CD4-positive, alpha-beta memory T cell (primary cell): ENCODE results near the gene DBNDD2. TPM values are rescaled to one million over a fixed set of nuclear protein-coding genes. Genes with fewer than 3 reads are reported as not detected.

Experiments
- CTCF ChIA-PET: fragments of 350-600 bp; sonication (Branson Sonifier 250); formaldehyde crosslinking; loops from one replicate; lab custom pipeline; 2021; ENCODE audit warnings: inconsistent platforms; ENCODE audit not compliant: partially characterized antibody; lab: Charles Lee
- POLR2A ChIA-PET: fragments of 350-600 bp; sonication (Branson Sonifier 250); formaldehyde crosslinking; loops from one replicate; lab custom pipeline; 2021; ENCODE audit not compliant: partially characterized antibody; lab: Charles Lee
- DNase-seq, 5 donors: peaks; one replicate each; pipeline versions ENCODE4 v3.0.0 to v3.0.0-alpha.2; 2020 to 2022; ENCODE audit warnings: mixed read lengths in 1 of 5
- H3K27ac ChIP-seq: one replicate; pipeline ENCODE4 v1.7.0; 2013; ENCODE audit warnings: low read depth, low read length
- H3K27me3 ChIP-seq: 2 replicates; pipeline ENCODE4 v1.7.0; 2013; ENCODE audit warnings: mild to moderate bottlenecking, low read length, moderate library complexity; ENCODE audit not compliant: insufficient read depth
- H3K36me3 ChIP-seq: 2 replicates; pipeline ENCODE4 v1.7.0; 2013; ENCODE audit warnings: mild to moderate bottlenecking, low read length, moderate library complexity; ENCODE audit not compliant: insufficient read depth
- H3K4me1 ChIP-seq: 2 replicates; pipeline ENCODE4 v1.7.0; 2013; ENCODE audit warnings: mild to moderate bottlenecking, low read length, moderate library complexity; ENCODE audit not compliant: insufficient read depth
- H3K4me3 ChIP-seq, 2 donors: one replicate each; pipeline ENCODE4 v1.7.0; 2013; ENCODE audit warnings: low read length in 2 of 2, mild to moderate bottlenecking in 1 of 2
- H3K9me3 ChIP-seq, 2 donors: one replicate each; pipeline ENCODE4 v1.7.0; 2013; ENCODE audit warnings: low read length in 2 of 2, control low read depth in 1 of 2; ENCODE audit not compliant: control insufficient read depth in 1 of 2
- H3K27ac Mint-ChIP-seq, 7 donors: one replicate each; pipeline ENCODE4 v1.8.0; 2020 to 2021; ENCODE audit warnings: mixed read lengths in 7 of 7, mild to moderate bottlenecking in 6 of 7, inconsistent platforms in 3 of 7, moderate library complexity in 3 of 7
- H3K27me3 Mint-ChIP-seq, 2 donors: one replicate each; pipeline ENCODE4 v1.8.0; 2020 to 2021; ENCODE audit warnings: mixed read lengths in 2 of 2
- H3K36me3 Mint-ChIP-seq, 2 donors: one replicate each; pipeline ENCODE4 v1.8.0; 2020 to 2021; ENCODE audit warnings: mixed read lengths in 2 of 2, inconsistent platforms in 1 of 2, mild to moderate bottlenecking in 1 of 2
- H3K4me1 Mint-ChIP-seq, 4 donors: one replicate each; pipeline ENCODE4 v1.8.0; 2020 to 2021; ENCODE audit warnings: mixed read lengths in 4 of 4, mild to moderate bottlenecking in 1 of 4
- H3K4me3 Mint-ChIP-seq, 8 donors: one replicate each; pipeline ENCODE4 v1.8.0; 2020 to 2021; ENCODE audit warnings: mixed read lengths in 8 of 8, mild to moderate bottlenecking in 7 of 8, moderate library complexity in 6 of 8, inconsistent platforms in 3 of 8
- H3K9me3 Mint-ChIP-seq, 8 donors: one replicate each; pipeline ENCODE4 v1.8.0; 2020 to 2021; ENCODE audit warnings: mixed read lengths in 8 of 8, mild to moderate bottlenecking in 5 of 8, inconsistent platforms in 3 of 8, moderate library complexity in 1 of 8
- intact Hi-C: fragments of 100-400 bp; cut with micrococcal nuclease; formaldehyde crosslinking; loops from one replicate; pipeline ENCODE4 v1.15.1; 2023
- polyA plus RNA-seq, 2 donors: library from polyadenylated mRNA; unstranded; fragments of 300-500 nt; fragmentation: Illumina TruSeq; gene quantifications; one replicate each; pipeline ENCODE4 v1.2.3, GENCODE V29; 2021
- total RNA-seq, 2 experiments: library from RNA; stranded (reverse); gene quantifications; one replicate each; pipeline ENCODE4 v1.2.3, GENCODE V29; 2021

DBNDD2 gene
- total and polyA plus RNA-seq, 4 experiments from 2014 or later = 12.9 to 18.4 (median 16.6) TPM

- Mint-ChIP-seq H3K27me3 (no peaks in the 10 kb centered on the region), H3K9me3 (peaks cover 0 to 3% (median 0%) of the 10 kb centered on the region in 8 donors), H3K27ac (no peak overlapping the region), H3K4me1 (peaks cover 7 to 21% (median 15%) of the 10 kb centered on the region in 4 donors), H3K4me3 (no peak overlapping the region), H3K36me3 (peaks cover 8 to 12% of the 10 kb centered on the region in 2 donors)
- H3K27ac ChIP-seq = no peak overlapping the region
- ChIA-PET CTCF (interaction anchor here (1.0 to 20.6 kb wide), 9 partner anchors 10 to 393 kb away, joined by 3 to 543 read pairs (median 4); partner anchors contain the start of gene SYS1), POLR2A (interaction anchor here (1.3 kb wide), 1 partner anchor 9 kb away, joined by 5 read pairs; no protein-coding TSS in a partner anchor)
- no peaks in the 10 kb centered on the region for H3K27me3 ChIP-seq
- no peak for DNase-seq
- H3K4me1 ChIP-seq = peaks cover 12% of the 10 kb centered on the region
- no peaks in the 10 kb centered on the region for H3K36me3 ChIP-seq
- intact Hi-C loops = no loop called here
- no peaks in the 10 kb centered on the region for H3K9me3 ChIP-seq
- H3K4me3 ChIP-seq = no peak overlapping the region
Observed at GRCh38 chr20:45377269-45377668, 30.8 kb upstream of the DBNDD2 start.

- H3K4me1 Mint-ChIP-seq = peaks cover 5 to 13% (median 9%) of the 10 kb centered on the region in 4 donors
- no peak within 1 kb of the TSS for H3K27ac Mint-ChIP-seq
Observed at GRCh38 chr20:45378191-45378590, 29.9 kb upstream of the DBNDD2 start, which contains the start of gene TP53TG5. TSS of gene TP53TG5 (minus strand) at chr20:45378325. CDS start at chr20:45378236, 89 bp downstream.

GRCh38 chr20:45387274-45387673 lies 20.8 kb upstream of the DBNDD2 start:
- POLR2A ChIA-PET = interaction anchor here (0.9 to 2.2 kb wide), 2 partner anchors 14 to 28 kb away, joined by 3 to 13 read pairs; partner anchors contain the start of gene PIGT
- Mint-ChIP-seq H3K27me3 (no peaks in the 10 kb centered on the region), H3K27ac (no peak overlapping the region), H3K9me3 (peaks cover 0 to 2% (median 0%) of the 10 kb centered on the region in 8 donors), H3K4me3 (no peak overlapping the region), H3K4me1 (peaks cover 0 to 5% (median 2%) of the 10 kb centered on the region in 4 donors), H3K36me3 (peaks cover 1 to 9% of the 10 kb centered on the region in 2 donors)
- intact Hi-C loops = no loop called here
- H3K9me3 ChIP-seq = no peaks in the 10 kb centered on the region
- CTCF ChIA-PET = interaction anchor here (1.0 to 3.1 kb wide), 5 partner anchors 10 to 68 kb away, joined by 3 to 10 read pairs (median 4); partner anchors contain the start of gene DBNDD2
- no peak overlapping the region for H3K27ac ChIP-seq
- H3K36me3 ChIP-seq = no peaks in the 10 kb centered on the region
- no peaks in the 10 kb centered on the region for H3K27me3 ChIP-seq
- H3K4me3 ChIP-seq = no peak overlapping the region
- no peak for DNase-seq
- no peaks in the 10 kb centered on the region for H3K4me1 ChIP-seq

More at GRCh38 chr20:45378191-45378590, 29.9 kb upstream of the DBNDD2 start, which contains the start of gene TP53TG5:
- no peak for DNase-seq
- Histone ChIP-seq H3K36me3 (no peaks in the 10 kb centered on the region), H3K27me3 (no peaks in the 10 kb centered on the region), H3K4me1 (peaks cover 2% of the 10 kb centered on the region), H3K4me3 (no peak within 1 kb of the TSS), H3K27ac (no peak within 1 kb of the TSS), H3K9me3 (no peaks in the 10 kb centered on the region)
- ChIA-PET CTCF (interaction anchor here (1.5 to 20.6 kb wide), 3 partner anchors 57 to 392 kb away, joined by 4 to 543 read pairs (median 4); no protein-coding TSS in a partner anchor), POLR2A (no interaction called here)
- H3K4me3 Mint-ChIP-seq = no peak within 1 kb of the TSS
- peaks cover 8 to 12% of the 10 kb centered on the region in 2 donors for H3K36me3 Mint-ChIP-seq
- H3K9me3 Mint-ChIP-seq = no peaks in the 10 kb centered on the region
- intact Hi-C loops = no loop called here
- H3K27me3 Mint-ChIP-seq = no peaks in the 10 kb centered on the region

GRCh38 chr20:45390931-45391330 lies 17.2 kb upstream of the DBNDD2 start:
- H3K9me3 ChIP-seq = no peaks in the 10 kb centered on the region
- intact Hi-C loops = no loop called here
- no peaks in the 10 kb centered on the region for H3K27me3 ChIP-seq
- DNase-seq = no peak
- no peak overlapping the region for H3K4me3 ChIP-seq
- Mint-ChIP-seq H3K36me3 (peaks cover 4 to 15% of the 10 kb centered on the region in 2 donors), H3K27ac (no peak overlapping the region), H3K27me3 (no peaks in the 10 kb centered on the region), H3K9me3 (peaks cover 0 to 2% (median 0%) of the 10 kb centered on the region in 8 donors), H3K4me1 (peaks cover 0 to 5% (median 2%) of the 10 kb centered on the region in 4 donors), H3K4me3 (no peak overlapping the region)
- CTCF ChIA-PET = interaction anchor here (3.8 kb wide), 1 partner anchor 17 kb away, joined by 18 read pairs; no protein-coding TSS in a partner anchor
- H3K27ac ChIP-seq = no peak overlapping the region
- POLR2A ChIA-PET = no interaction called here
- H3K36me3 ChIP-seq = no peaks in the 10 kb centered on the region
- no peaks in the 10 kb centered on the region for H3K4me1 ChIP-seq

GRCh38 chr20:45391559-45391958 lies 16.5 kb upstream of the DBNDD2 start:
- Histone ChIP-seq H3K9me3 (no peaks in the 10 kb centered on the region), H3K4me1 (no peaks in the 10 kb centered on the region), H3K27me3 (no peaks in the 10 kb centered on the region), H3K4me3 (no peak overlapping the region), H3K27ac (no peak overlapping the region), H3K36me3 (no peaks in the 10 kb centered on the region)
- H3K4me1 Mint-ChIP-seq = peaks cover 0 to 5% (median 2%) of the 10 kb centered on the region in 4 donors
- peak overlapping the region in 2 of 7 donors; percentile 2 to 57 for H3K27ac Mint-ChIP-seq
- POLR2A ChIA-PET = no interaction called here
- CTCF ChIA-PET = interaction anchor here (2.1 to 3.8 kb wide), 2 partner anchors 18 to 45 kb away, joined by 9 to 18 read pairs; no protein-coding TSS in a partner anchor
- intact Hi-C loops = no loop called here
- H3K36me3 Mint-ChIP-seq = peaks cover 4 to 15% of the 10 kb centered on the region in 2 donors
- no peak for DNase-seq
- no peaks in the 10 kb centered on the region for H3K27me3 Mint-ChIP-seq
- H3K4me3 Mint-ChIP-seq = no peak overlapping the region
- H3K9me3 Mint-ChIP-seq = peaks cover 0 to 2% (median 0%) of the 10 kb centered on the region in 8 donors

GRCh38 chr20:45392733-45393132 lies 15.4 kb upstream of the DBNDD2 start:
- CTCF ChIA-PET = interaction anchor here (0.6 to 3.8 kb wide), 3 partner anchors 19 to 44 kb away, joined by 4 to 18 read pairs (median 9); no protein-coding TSS in a partner anchor

More at GRCh38 chr20:45392733-45393132, 15.4 kb upstream of the DBNDD2 start:
- Histone ChIP-seq H3K4me1 (no peaks in the 10 kb centered on the region), H3K4me3 (no peak overlapping the region), H3K27me3 (no peaks in the 10 kb centered on the region), H3K27ac (no peak overlapping the region), H3K9me3 (no peaks in the 10 kb centered on the region), H3K36me3 (no peaks in the 10 kb centered on the region)
- peaks cover 4 to 10% of the 10 kb centered on the region in 2 donors for H3K36me3 Mint-ChIP-seq
- no peak overlapping the region for H3K27ac Mint-ChIP-seq
- H3K4me1 Mint-ChIP-seq = peaks cover 0 to 4% (median 2%) of the 10 kb centered on the region in 4 donors
- intact Hi-C loops = no loop called here
- H3K27me3 Mint-ChIP-seq = no peaks in the 10 kb centered on the region
- no peaks in the 10 kb centered on the region for H3K9me3 Mint-ChIP-seq
- POLR2A ChIA-PET = no interaction called here
- no peak for DNase-seq
- H3K4me3 Mint-ChIP-seq = no peak overlapping the region
